IMR-90 (cell line): Measurements from ENCODE around the gene CTNNAL1. TPM values are rescaled to one million over a fixed set of nuclear protein-coding genes. Genes with fewer than 3 reads are reported as not detected.

Source experiments
- ATAC-seq: fragments of 200-7000 bp; cut with Tn5 transposase; 2 replicates; pipeline ENCODE4 v1.9.1; 2020; ENCODE audit warnings: low read depth, mild to moderate bottlenecking, moderate library complexity
- BruUV-seq: library from RNA; stranded (reverse); fragments of 400-500 nt; replicated peaks from 2 replicates; lab custom pipeline; 2021; lab: Mats Ljungman, UMichigan
- CTCF ChIA-PET: fragments of 300-600 bp; formaldehyde crosslinking; extraction: SDS; loops from one replicate; lab custom pipeline; 2021; ENCODE audit warnings: antibody characterized with exemption; lab: Yijun Ruan, JAX
- POLR2A ChIA-PET: fragments of 300-600 bp; sonication (Branson Sonifier 250); formaldehyde crosslinking; loops from one replicate; lab custom pipeline; 2022; ENCODE audit warnings: antibody characterized with exemption; ENCODE audit not compliant: unreplicated experiment; lab: Charles Lee
- DNase-seq: peaks from one replicate; pipeline ENCODE4 v3.0.0; 2013
- H2AFZ ChIP-seq: replicated peaks from 2 replicates; pipeline ENCODE3; 2013; ENCODE audit warnings: low read length, mild to moderate bottlenecking; ENCODE audit not compliant: poor library complexity
- H2AK5ac ChIP-seq: 2 replicates; pipeline ENCODE4 v1.6.1; 2013; ENCODE audit warnings: low read depth, low read length, inconsistent platforms
- H2AK9ac ChIP-seq: replicated peaks from 2 replicates; pipeline ENCODE3; 2013; ENCODE audit warnings: mild to moderate bottlenecking, low read depth, low read length, moderate library complexity; ENCODE audit not compliant: poor library complexity
- H2BK120ac ChIP-seq: 2 replicates; pipeline ENCODE4 v1.6.1; 2013; ENCODE audit warnings: low read depth, low read length, inconsistent platforms
- H2BK15ac ChIP-seq: 3 replicates; pipeline ENCODE4 v1.6.1; 2013; ENCODE audit warnings: low read depth, low read length, inconsistent platforms
- H2BK20ac ChIP-seq: 2 replicates; pipeline ENCODE4 v1.6.1; 2013; ENCODE audit warnings: low read depth, mild to moderate bottlenecking, inconsistent platforms, low read length, moderate library complexity
- H2BK5ac ChIP-seq: 2 replicates; pipeline ENCODE4 v1.6.1; 2013; ENCODE audit warnings: mild to moderate bottlenecking, low read depth, low read length, inconsistent platforms; ENCODE audit not compliant: poor library complexity, severe bottlenecking
- H3K14ac ChIP-seq: replicated peaks from 2 replicates; pipeline ENCODE4 v1.6.1; 2013; ENCODE audit warnings: low read depth, low read length, inconsistent platforms
- H3K18ac ChIP-seq: 2 replicates; pipeline ENCODE4 v1.6.1; 2013; ENCODE audit warnings: low read depth, low read length, control low read depth
- H3K23ac ChIP-seq: 2 replicates; pipeline ENCODE4 v1.6.1; 2013; ENCODE audit warnings: low read depth, low read length, inconsistent platforms
- H3K27ac ChIP-seq: 2 replicates; pipeline ENCODE4 v1.5.1; 2013; ENCODE audit warnings: mild to moderate bottlenecking, control low read depth, low read length; ENCODE audit not compliant: insufficient read depth
- H3K27me3 ChIP-seq: 2 replicates; pipeline ENCODE4 v1.6.1; 2013; ENCODE audit warnings: low read length; ENCODE audit not compliant: control insufficient read depth, insufficient read depth
- H3K36me3 ChIP-seq: 2 replicates; pipeline ENCODE4 v1.6.1; 2013; ENCODE audit warnings: low read length, mixed read lengths; ENCODE audit not compliant: control insufficient read depth, insufficient read depth
- H3K4ac ChIP-seq: 2 replicates; pipeline ENCODE4 v1.6.1; 2013; ENCODE audit warnings: low read depth, low read length, inconsistent platforms
- H3K4me1 ChIP-seq: 2 replicates; pipeline ENCODE4 v1.6.1; 2013; ENCODE audit warnings: low read length, mixed read lengths; ENCODE audit not compliant: control insufficient read depth, insufficient read depth
- H3K4me2 ChIP-seq: 2 replicates; pipeline ENCODE4 v1.6.1; 2013; ENCODE audit warnings: low read depth, mild to moderate bottlenecking, control low read depth, low read length, moderate library complexity
- H3K4me3 ChIP-seq: 2 replicates; pipeline ENCODE4 v1.5.1; 2013; ENCODE audit warnings: low read depth, mild to moderate bottlenecking, control low read depth, low read length, moderate library complexity; ENCODE audit not compliant: insufficient read depth
- H3K56ac ChIP-seq: 2 replicates; pipeline ENCODE4 v1.6.1; 2013; ENCODE audit warnings: low read length, inconsistent platforms; ENCODE audit not compliant: insufficient read depth; ENCODE audit errors: extremely low read depth
- H3K79me1 ChIP-seq, 2 experiments: 2 replicates each; pipeline ENCODE4 v1.6.1; 2013; ENCODE audit warnings: low read length in 2 of 2, inconsistent platforms in 1 of 2, low read depth in 1 of 2
- H3K9ac ChIP-seq: 2 replicates; pipeline ENCODE4 v1.6.1; 2013; ENCODE audit warnings: low read depth, low read length, control low read depth
- H3K9me1 ChIP-seq: 2 replicates; pipeline ENCODE4 v1.6.1; 2013; ENCODE audit warnings: low read length, inconsistent platforms; ENCODE audit not compliant: insufficient read depth
- H3K9me3 ChIP-seq: 2 replicates; pipeline ENCODE4 v1.6.1; 2013; ENCODE audit warnings: low read length; ENCODE audit not compliant: control insufficient read depth, insufficient read depth
- H4K20me1 ChIP-seq: 2 replicates; pipeline ENCODE4 v1.6.1; 2013; ENCODE audit warnings: low read length, inconsistent platforms; ENCODE audit not compliant: insufficient read depth
- H4K5ac ChIP-seq: 2 replicates; pipeline ENCODE4 v1.6.1; 2013; ENCODE audit warnings: mild to moderate bottlenecking, low read depth, low read length, control low read depth
- H4K8ac ChIP-seq, 2 experiments: 2 replicates each; pipeline ENCODE4 v1.6.1; 2013; ENCODE audit warnings: low read depth in 2 of 2, low read length in 2 of 2, control low read depth in 1 of 2, inconsistent platforms in 1 of 2
- H4K91ac ChIP-seq: 2 replicates; pipeline ENCODE4 v1.6.1; 2013; ENCODE audit warnings: low read depth, low read length, inconsistent platforms; ENCODE audit not compliant: insufficient read depth
- CHD1 ChIP-seq: IDR thresholded peaks from 2 replicates; pipeline ENCODE4 v1.6.1; 2012; ENCODE audit warnings: low read depth, low read length, improper control_type of control experiment
- ELK1 ChIP-seq: fragments of 150-350 bp; IDR thresholded peaks from 2 replicates; pipeline ENCODE4 v1.6.1; 2016; ENCODE audit warnings: low read depth, mild to moderate bottlenecking, low read length, moderate library complexity, borderline replicate concordance
- FOS ChIP-seq: fragments of 150-350 bp; IDR thresholded peaks from 2 replicates; pipeline ENCODE4 v1.6.1; 2016; ENCODE audit warnings: low read depth, low read length
- NFE2L2 ChIP-seq: fragments of 150-350 bp; IDR thresholded peaks from 2 replicates; pipeline ENCODE4 v1.6.1; 2016; ENCODE audit warnings: low read depth, mild to moderate bottlenecking, low read length
- POLR2A ChIP-seq: IDR thresholded peaks from 2 replicates; pipeline ENCODE4 v1.6.1; 2012; ENCODE audit warnings: mild to moderate bottlenecking, low read depth, low read length
- RFX5 ChIP-seq: IDR thresholded peaks from 2 replicates; pipeline ENCODE4 v1.8.0; 2012; ENCODE audit warnings: low read depth, mild to moderate bottlenecking, low read length, moderate library complexity
- WGBS, 2 experiments: methylation state at CpG; one replicate each; pipeline versions ENCODE4 v1.1.5 to v1.1.7; 2013; ENCODE audit warnings: missing lambda C conversion rate in 2 of 2; ENCODE audit not compliant: insufficient read length in 1 of 2; ENCODE audit errors: extremely low coverage in 2 of 2; 5-methylcytosine and 5-hydroxymethylcytosine counted together
- dilution Hi-C: fragments of 300-500 bp; cut with HindIII; formaldehyde crosslinking; loops from one replicate; pipeline ENCODE4 v1.14.3; 2018; ENCODE audit warnings: low sequenced_read_pairs; ENCODE audit not compliant: unreplicated experiment
- in situ Hi-C: fragments of 300-500 bp; cut with MboI; formaldehyde crosslinking; loops from 3 replicates; pipeline ENCODE4 v1.14.3; 2019; ENCODE audit warnings: low sequenced_read_pairs, inconsistent platforms, mixed read lengths
- intact Hi-C: fragments of 100-400 bp; cut with micrococcal nuclease; formaldehyde crosslinking; loops from 2 replicates; pipeline ENCODE4 v1.10.0; 2022
- polyA plus RNA-seq, 3 experiments: library from polyadenylated mRNA; depleted of rRNA; stranded (reverse); fragments of >200 nt; gene quantifications; 2 replicates each; pipeline ENCODE4 v1.2.3, GENCODE V29; 2012; ENCODE audit warnings: low replicate concordance in 1 of 3
- total RNA-seq: library from RNA; depleted of rRNA; stranded (reverse); fragments of >200 nt; gene quantifications from 2 replicates; pipeline ENCODE4 v1.2.3, GENCODE V29; 2012
- TF ChIP-seq, protein P1 (sequence below): conservative IDR thresholded peaks from 2 replicates; pipeline ENCODE4 v1.5.1; 2012; ENCODE audit warnings: mild to moderate bottlenecking, low read depth, low read length, improper control_type of control experiment

CTNNAL1 gene
- total and polyA plus RNA-seq, 2 of the 4 experiments (the other 2 are of a cell fraction), result 72.3 to 131 TPM

DNA sequence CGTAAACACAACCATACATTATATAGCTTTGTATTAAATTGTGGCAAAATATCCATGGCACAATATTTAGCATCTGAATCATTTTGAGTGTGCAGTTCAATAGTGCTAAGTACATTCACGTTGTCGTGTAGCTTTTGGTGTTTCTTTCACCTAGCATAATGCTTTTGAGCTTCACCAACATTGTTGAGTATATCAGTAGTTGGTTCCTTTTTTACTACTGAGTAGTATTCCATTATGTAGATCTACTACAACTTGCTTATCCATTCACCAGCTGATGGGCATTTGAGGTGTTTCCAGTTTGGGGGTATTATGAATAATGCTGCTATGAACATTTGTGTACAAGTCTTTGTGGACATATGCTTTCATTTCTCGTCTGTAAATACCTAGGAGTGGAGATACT is 27.3 kb upstream of the CTNNAL1 start:
- no peak overlapping the region for H3K9ac ChIP-seq
- no peak overlapping the region for H4K5ac ChIP-seq
- no peak overlapping the region for H3K4me3 ChIP-seq
- no peak overlapping the region for H3K14ac ChIP-seq
- ChIA-PET POLR2A (no interaction called here), CTCF (interaction anchor here (0.6 kb wide), 1 partner anchor 56 kb away, joined by 4 read pairs; no protein-coding TSS in a partner anchor)
- peaks cover 14% of the 10 kb centered on the region for H3K4me1 ChIP-seq
- no peak overlapping the region for H2BK15ac ChIP-seq
- no peak overlapping the region for H2AK9ac ChIP-seq
- no peak overlapping the region for H3K27ac ChIP-seq
- ATAC-seq (no peak), DNase-seq (no peak)
- no peaks in the 10 kb centered on the region for H3K27me3 ChIP-seq
- H3K18ac ChIP-seq, result no peak overlapping the region
- no peak overlapping the region for H3K4me2 ChIP-seq
- no peak overlapping the region for H3K4ac ChIP-seq
- H3K79me1 ChIP-seq, result peaks cover 25 to 28% of the 10 kb centered on the region in 2 experiments; a peak in 3 of 4 replicates
- no peak overlapping the region for H3K23ac ChIP-seq
- no TSS peak for BruUV-seq
- TF ChIP-seq ELK1 (no peak), POLR2A (no peak), NFE2L2 (no peak), FOS (no peak), CHD1 (no peak), RFX5 (no peak)
- TF ChIP-seq, protein P1, sequence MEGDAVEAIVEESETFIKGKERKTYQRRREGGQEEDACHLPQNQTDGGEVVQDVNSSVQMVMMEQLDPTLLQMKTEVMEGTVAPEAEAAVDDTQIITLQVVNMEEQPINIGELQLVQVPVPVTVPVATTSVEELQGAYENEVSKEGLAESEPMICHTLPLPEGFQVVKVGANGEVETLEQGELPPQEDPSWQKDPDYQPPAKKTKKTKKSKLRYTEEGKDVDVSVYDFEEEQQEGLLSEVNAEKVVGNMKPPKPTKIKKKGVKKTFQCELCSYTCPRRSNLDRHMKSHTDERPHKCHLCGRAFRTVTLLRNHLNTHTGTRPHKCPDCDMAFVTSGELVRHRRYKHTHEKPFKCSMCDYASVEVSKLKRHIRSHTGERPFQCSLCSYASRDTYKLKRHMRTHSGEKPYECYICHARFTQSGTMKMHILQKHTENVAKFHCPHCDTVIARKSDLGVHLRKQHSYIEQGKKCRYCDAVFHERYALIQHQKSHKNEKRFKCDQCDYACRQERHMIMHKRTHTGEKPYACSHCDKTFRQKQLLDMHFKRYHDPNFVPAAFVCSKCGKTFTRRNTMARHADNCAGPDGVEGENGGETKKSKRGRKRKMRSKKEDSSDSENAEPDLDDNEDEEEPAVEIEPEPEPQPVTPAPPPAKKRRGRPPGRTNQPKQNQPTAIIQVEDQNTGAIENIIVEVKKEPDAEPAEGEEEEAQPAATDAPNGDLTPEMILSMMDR, result no peak
- peaks cover 17% of the 10 kb centered on the region for H3K36me3 ChIP-seq
- intact Hi-C loops, result no loop called here
- no peak overlapping the region for H4K8ac ChIP-seq
- no peak overlapping the region for H2AFZ ChIP-seq
- peaks cover 3% of the 10 kb centered on the region; the same call in 1 of the 2 replicates for H4K20me1 ChIP-seq
- H2BK20ac ChIP-seq, result no peak overlapping the region
- peaks cover 7% of the 10 kb centered on the region; the same call in 1 of the 2 replicates for H3K9me1 ChIP-seq
- peaks cover 3% of the 10 kb centered on the region; the same call in 1 of the 2 replicates for H3K9me3 ChIP-seq
- no peak overlapping the region for H2AK5ac ChIP-seq
- dilution Hi-C loops, result no loop called here
- no peak overlapping the region for H2BK120ac ChIP-seq
- no peak overlapping the region for H3K56ac ChIP-seq
- in situ Hi-C loops, result no loop called here
- no peak overlapping the region for H2BK5ac ChIP-seq
- H4K91ac ChIP-seq, result no peak overlapping the region
- no CpG with 5 or more reads among the region's 4 CpGs for WGBS, 2 experiments
